Spleen (tissue), 11 donors: Measurements from ENCODE around the gene ATF3. TPM values are rescaled to one million over a fixed set of nuclear protein-coding genes. Genes with fewer than 3 reads are reported as not detected.

Source experiments
- DNase-seq: peaks from one replicate; pipeline ENCODE4 v3.0.0-alpha.2; 2020
- H3K27ac ChIP-seq, 8 donors: fragments of 200-600 bp; sonication (generic) in 7 of 8; 1 replicate in 4 of 8; 2 replicates in 4 of 8; pipeline versions ENCODE4 v1.5.0 to v1.8.0; 2016 to 2021; ENCODE audit warnings: inconsistent platforms in 4 of 8, mild to moderate bottlenecking in 4 of 8, moderate library complexity in 1 of 8
- H3K27me3 ChIP-seq, 7 donors: fragments of 200-600 bp; sonication (generic) in 6 of 7; replicated peaks in 1 of 7; 1 replicate in 4 of 7; 2 replicates in 3 of 7; pipeline versions ENCODE4 v1.5.0 to v1.8.0; 2016 to 2021; ENCODE audit warnings: inconsistent platforms in 3 of 7, mild to moderate bottlenecking in 1 of 7
- H3K36me3 ChIP-seq, 6 donors: fragments of 200-600 bp; sonication (generic) in 5 of 6; 1 replicate in 4 of 6; 2 replicates in 2 of 6; pipeline versions ENCODE4 v1.5.0 to v1.8.0; 2016 to 2021; ENCODE audit warnings: inconsistent platforms in 2 of 6
- H3K4me1 ChIP-seq, 6 donors: fragments of 200-600 bp; sonication (generic) in 5 of 6; 1 replicate in 3 of 6; 2 replicates in 3 of 6; pipeline versions ENCODE4 v1.5.0 to v1.8.0; 2016 to 2021; ENCODE audit warnings: inconsistent platforms in 3 of 6
- H3K4me3 ChIP-seq, 8 donors: fragments of 200-600 bp; sonication (generic) in 7 of 8; 1 replicate in 4 of 8; 2 replicates in 4 of 8; pipeline versions ENCODE4 v1.5.0 to v1.8.0; 2016 to 2021; ENCODE audit warnings: inconsistent platforms in 4 of 8, mild to moderate bottlenecking in 4 of 8, moderate library complexity in 2 of 8
- H3K9me3 ChIP-seq, 8 donors: fragments of 200-600 bp; sonication (generic) in 7 of 8; 1 replicate in 4 of 8; 2 replicates in 4 of 8; pipeline versions ENCODE4 v1.5.0 to v1.8.0; 2016 to 2021; ENCODE audit warnings: inconsistent platforms in 4 of 8
- POLR2A ChIP-seq, 3 donors: fragments of 450-650 bp; IDR thresholded peaks; one replicate each; pipeline ENCODE4 v1.5.1; 2017; ENCODE audit warnings: antibody characterized with exemption in 3 of 3, mild to moderate bottlenecking in 1 of 3
- POLR2AphosphoS5 ChIP-seq, 3 donors: sonication (generic); formaldehyde crosslinking; IDR thresholded peaks; one replicate each; pipeline ENCODE4 v1.5.1; 2017; ENCODE audit warnings: antibody characterized with exemption in 3 of 3
- WGBS, 5 donors: extraction: QIAGEN DNeasy Blood & Tissue Kit in 3 of 5; methylation state at CpG; one replicate each; pipeline versions ENCODE4 v1.1.5 to v1.1.7; 2013 to 2018; 5-methylcytosine and 5-hydroxymethylcytosine counted together
- intact Hi-C: fragments of 100-400 bp; cut with DNase I; formaldehyde crosslinking; loops from one replicate; pipeline ENCODE4 v1.15.0; 2023; ENCODE audit warnings: low total_unique reads
- polyA plus RNA-seq, 3 donors: library from polyadenylated mRNA; stranded (reverse); fragments of 200-250 nt; gene quantifications; one replicate each; pipeline ENCODE4 v1.2.1, GENCODE V29; 2013
- total RNA-seq, 7 donors: library from RNA; depleted of rRNA in 3 of 7; stranded (reverse); fragments of >200 nt in 3 of 7; fragmentation: NEBNext Ultra II Directional in 4 of 7; extraction: Animal tissue kit (Norgen Biotek cat#: 25700) in 4 of 7; gene quantifications; one replicate each; pipeline versions ENCODE4 v1.1.0 to v1.2.1, GENCODE V29; 2016 to 2021
- TF ChIP-seq, protein P1 (sequence below), 11 experiments: fragments of 200-600 bp in 7 of 11; fragments of 450-650 bp in 4 of 11; sonication (generic) in 4 of 11; IDR thresholded peaks in 8 of 11; conservative IDR thresholded peaks in 3 of 11; 1 replicate in 7 of 11; 2 replicates in 4 of 11; pipeline versions ENCODE4 v1.4.0 to v1.8.0; 2016 to 2021; ENCODE audit warnings: antibody characterized with exemption in 11 of 11, inconsistent platforms in 4 of 11, mild to moderate bottlenecking in 1 of 11
- donor health status: healthy with polysubstance abuse.
- donor health status: DM: no; HTN: no; CAD: no; lungs with moderate emphysema.
- donor health status: DM: no; HTN: no; CAD: no.
- donor health status: Bipolar disorder and iron deficiency.
- donor health status: healthy.
- donor health status: DM: no; HTN: no; CAD: no.
- donor health status: DM: yes; HTN: yes; CAD: no.

Gene ATF3
- total and polyA plus RNA-seq, 10 donors, result 1.4 to 31.8 (median 7.4) TPM

DNA sequence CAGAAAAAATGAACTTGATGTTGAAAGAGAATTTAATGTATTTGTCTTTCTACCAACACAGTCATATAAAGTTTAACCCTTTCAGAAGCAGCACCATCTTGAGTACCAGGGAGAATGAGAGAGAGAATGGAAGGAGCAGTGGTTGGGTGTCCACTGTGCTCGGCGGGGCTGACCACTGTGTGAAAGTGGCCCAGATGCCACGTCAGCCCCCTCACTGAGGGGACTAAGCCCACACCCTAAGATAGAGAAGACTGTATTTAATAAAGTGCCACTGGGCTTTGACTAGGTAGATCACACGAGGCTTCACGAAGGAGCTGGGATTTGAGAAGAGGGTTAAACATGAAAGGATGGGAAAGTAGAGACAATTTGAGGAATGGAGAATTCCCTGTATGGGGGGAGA lies 59.9 kb downstream of the ATF3 start:
- H3K27me3 ChIP-seq, result no peaks in the 10 kb centered on the region
- intact Hi-C loops, result loop anchor here (10.0 kb wide), 2 partner anchors 116 to 326 kb away; no protein-coding TSS in a partner anchor
- H3K27ac ChIP-seq, result peak overlapping the region; percentile 16 to 81 (median 78)
- H3K9me3 ChIP-seq, result no peaks in the 10 kb centered on the region
- 88 to 94% (median 91%) methylated on average over 5 of the region's 5 CpGs for WGBS, 5 donors
- H3K4me1 ChIP-seq, result peaks cover 30 to 79% (median 62%) of the 10 kb centered on the region in 6 donors
- H3K4me3 ChIP-seq, result no peak overlapping the region
- no peaks in the 10 kb centered on the region for H3K36me3 ChIP-seq
- no peak for DNase-seq
- TF ChIP-seq, protein P1, sequence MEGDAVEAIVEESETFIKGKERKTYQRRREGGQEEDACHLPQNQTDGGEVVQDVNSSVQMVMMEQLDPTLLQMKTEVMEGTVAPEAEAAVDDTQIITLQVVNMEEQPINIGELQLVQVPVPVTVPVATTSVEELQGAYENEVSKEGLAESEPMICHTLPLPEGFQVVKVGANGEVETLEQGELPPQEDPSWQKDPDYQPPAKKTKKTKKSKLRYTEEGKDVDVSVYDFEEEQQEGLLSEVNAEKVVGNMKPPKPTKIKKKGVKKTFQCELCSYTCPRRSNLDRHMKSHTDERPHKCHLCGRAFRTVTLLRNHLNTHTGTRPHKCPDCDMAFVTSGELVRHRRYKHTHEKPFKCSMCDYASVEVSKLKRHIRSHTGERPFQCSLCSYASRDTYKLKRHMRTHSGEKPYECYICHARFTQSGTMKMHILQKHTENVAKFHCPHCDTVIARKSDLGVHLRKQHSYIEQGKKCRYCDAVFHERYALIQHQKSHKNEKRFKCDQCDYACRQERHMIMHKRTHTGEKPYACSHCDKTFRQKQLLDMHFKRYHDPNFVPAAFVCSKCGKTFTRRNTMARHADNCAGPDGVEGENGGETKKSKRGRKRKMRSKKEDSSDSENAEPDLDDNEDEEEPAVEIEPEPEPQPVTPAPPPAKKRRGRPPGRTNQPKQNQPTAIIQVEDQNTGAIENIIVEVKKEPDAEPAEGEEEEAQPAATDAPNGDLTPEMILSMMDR (IDR thresholded peaks at IDR 0.05 in 8 of 11, conservative IDR thresholded peaks at IDR 0.05 in 3 of 11), result no peak
- TF ChIP-seq POLR2AphosphoS5 (IDR thresholded peaks at IDR 0.05) (no peak), POLR2A (IDR thresholded peaks at IDR 0.05) (no peak)

DNA sequence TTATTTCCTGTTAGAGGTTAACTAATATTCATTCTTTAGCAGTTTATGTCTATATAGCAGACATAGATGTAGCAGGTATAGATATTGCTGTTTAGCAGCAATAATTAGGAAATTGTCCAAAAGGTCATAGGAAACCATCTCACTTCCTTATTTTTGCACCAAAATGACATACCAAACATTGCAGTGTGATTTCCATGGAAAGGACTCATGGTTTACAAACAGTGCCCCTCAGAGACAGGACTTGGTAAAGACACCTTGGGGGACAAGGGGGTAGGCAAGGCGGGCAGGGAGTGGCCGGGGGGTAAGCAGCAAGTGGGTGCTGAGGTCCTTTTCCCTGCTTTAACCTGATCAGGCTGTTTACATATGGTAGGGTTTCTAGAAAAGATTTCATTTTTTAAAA lies 60.5 kb downstream of the ATF3 start:
- no peak for DNase-seq
- H3K27ac ChIP-seq, result peak overlapping the region in 7 of 8 donors; percentile 71 to 81 (median 79)
- peaks cover 30 to 79% (median 62%) of the 10 kb centered on the region in 6 donors for H3K4me1 ChIP-seq
- no peaks in the 10 kb centered on the region for H3K27me3 ChIP-seq
- TF ChIP-seq, protein P1 (IDR thresholded peaks at IDR 0.05 in 8 of 11, conservative IDR thresholded peaks at IDR 0.05 in 3 of 11), result peak in 5 of 11 experiments; percentile 6 to 25 (median 19)
- TF ChIP-seq POLR2AphosphoS5 (IDR thresholded peaks at IDR 0.05), result no peak
- no peaks in the 10 kb centered on the region for H3K36me3 ChIP-seq
- intact Hi-C loops, result loop anchor here (10.0 kb wide), 2 partner anchors 116 to 326 kb away; no protein-coding TSS in a partner anchor
- H3K9me3 ChIP-seq, result no peaks in the 10 kb centered on the region
- H3K4me3 ChIP-seq, result no peak overlapping the region
- WGBS, 5 donors, result 78 to 89% (median 87%) methylated on average over 2 of the region's 2 CpGs

DNA sequence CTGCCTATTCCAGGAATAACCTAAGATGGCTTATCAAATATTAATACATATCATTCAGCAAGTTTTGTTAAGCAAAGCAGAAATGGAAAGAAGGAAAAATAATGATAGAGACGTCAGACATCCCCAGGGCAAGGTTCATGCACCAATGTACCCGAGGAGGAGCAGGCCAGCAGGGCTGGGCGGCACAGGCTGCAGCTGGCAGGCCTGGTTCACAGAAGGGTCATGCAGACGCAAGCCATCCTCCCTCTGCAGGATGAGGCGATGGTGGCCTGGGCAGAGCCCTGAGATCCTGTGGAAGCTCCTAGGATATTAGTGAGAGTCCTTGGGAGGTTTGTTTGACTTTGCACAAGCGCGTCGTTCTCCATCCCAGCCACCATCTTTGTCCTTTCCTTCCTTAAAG lies 61.0 kb downstream of the ATF3 start:
- TF ChIP-seq POLR2AphosphoS5 (IDR thresholded peaks at IDR 0.05) (peak; percentile 49 to 66 (median 61)), POLR2A (IDR thresholded peaks at IDR 0.05) (no peak)
- TF ChIP-seq, protein P1 (IDR thresholded peaks at IDR 0.05 in 8 of 11, conservative IDR thresholded peaks at IDR 0.05 in 3 of 11), result no peak
- Histone ChIP-seq H3K27ac (peak overlapping the region in 5 of 8 donors; percentile 74 to 81 (median 80)), H3K36me3 (no peaks in the 10 kb centered on the region), H3K27me3 (no peaks in the 10 kb centered on the region), H3K4me3 (no peak overlapping the region), H3K9me3 (no peaks in the 10 kb centered on the region), H3K4me1 (peaks cover 30 to 75% (median 61%) of the 10 kb centered on the region in 6 donors)
- intact Hi-C loops, result loop anchor here (10.0 kb wide), 2 partner anchors 115 to 325 kb away; no protein-coding TSS in a partner anchor
- DNase-seq, result no peak
- 84 to 90% (median 88%) methylated on average over 8 of the region's 8 CpGs for WGBS, 5 donors

DNA sequence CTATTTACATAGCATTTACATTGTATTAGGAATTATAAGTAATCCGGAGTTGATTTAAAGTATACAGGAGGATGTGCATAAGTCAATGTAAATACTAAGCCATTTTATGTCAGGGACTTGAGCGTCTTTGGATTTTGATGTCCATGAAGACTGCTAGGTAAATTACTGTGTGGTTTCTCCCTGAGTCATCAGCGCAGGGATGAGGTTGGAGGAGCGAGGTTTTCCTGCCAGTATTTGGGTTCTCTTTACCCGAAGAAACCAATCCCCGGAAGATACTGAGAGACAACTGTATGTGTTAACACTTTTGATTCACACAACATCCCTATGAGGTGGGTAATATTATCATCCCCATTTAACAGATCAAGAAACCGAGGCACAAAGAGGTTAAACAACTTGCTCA lies 61.7 kb downstream of the ATF3 start:
- H3K36me3 ChIP-seq, result no peaks in the 10 kb centered on the region
- DNase-seq, result no peak
- H3K27ac ChIP-seq, result peak overlapping the region in 4 of 8 donors; percentile 58 to 81 (median 68)
- H3K4me3 ChIP-seq, result no peak overlapping the region
- TF ChIP-seq POLR2AphosphoS5 (IDR thresholded peaks at IDR 0.05) (no peak), POLR2A (IDR thresholded peaks at IDR 0.05) (no peak)
- TF ChIP-seq, protein P1 (IDR thresholded peaks at IDR 0.05 in 8 of 11, conservative IDR thresholded peaks at IDR 0.05 in 3 of 11), result no peak
- WGBS, 5 donors, result 82 to 94% (median 91%) methylated on average over 7 of the region's 7 CpGs
- H3K27me3 ChIP-seq, result no peaks in the 10 kb centered on the region
- intact Hi-C loops, result no loop called here
- H3K9me3 ChIP-seq, result no peaks in the 10 kb centered on the region
- peaks cover 30 to 68% (median 55%) of the 10 kb centered on the region in 6 donors for H3K4me1 ChIP-seq

Other genes with a start within 250 kb of the ATF3 start
- gene PACC1, start 193.9 kb upstream of the ATF3 start, total RNA-seq, result 10 to 100 TPM in 4 of 7 donors, 1 to 10 TPM in 3; 8.1 to 12.8 (median 10.7) TPM
- 1 to 10 TPM; 6.5 to 8.2 (median 6.8) TPM for gene PACC1, start 193.9 kb upstream of the ATF3 start, polyA plus RNA-seq
- gene NENF, start 175.8 kb upstream of the ATF3 start, total RNA-seq, result 10 to 100 TPM; 23.2 to 43.9 (median 31.6) TPM
- gene NENF, start 175.8 kb upstream of the ATF3 start, polyA plus RNA-seq, result 10 to 100 TPM; 49.9 to 59.4 (median 56.5) TPM
- gene BATF3, start 91.1 kb downstream of the ATF3 start, total RNA-seq, result 10 to 100 TPM; 10.8 to 34.0 (median 14.1) TPM
- 10 to 100 TPM; 11.3 to 23.3 (median 12.3) TPM for gene BATF3, start 91.1 kb downstream of the ATF3 start, polyA plus RNA-seq
- 10 to 100 TPM; 30.6 to 92.3 (median 41.8) TPM for gene NSL1, start 183.0 kb downstream of the ATF3 start, total RNA-seq
- gene NSL1, start 183.0 kb downstream of the ATF3 start, polyA plus RNA-seq, result 10 to 100 TPM; 16.4 to 33.6 (median 22.1) TPM
- 10 to 100 TPM; 13.5 to 28.3 (median 22.7) TPM for gene TATDN3, start 183.1 kb downstream of the ATF3 start, total RNA-seq
- gene TATDN3, start 183.1 kb downstream of the ATF3 start, polyA plus RNA-seq, result 10 to 100 TPM; 13.5 to 16.9 (median 15.0) TPM
- under 1 TPM in 1 of 7 donors, not detected in 6; 0.83 TPM for gene SPATA45, start 238.9 kb downstream of the ATF3 start, total RNA-seq
- under 1 TPM in 1 of 3 donors, not detected in 2; 0.38 TPM for gene SPATA45, start 238.9 kb downstream of the ATF3 start, polyA plus RNA-seq
- 10 to 100 TPM in 1 of 7 donors, 1 to 10 TPM in 6; 7.3 to 10.7 (median 9.0) TPM for gene FLVCR1, start 249.5 kb downstream of the ATF3 start, total RNA-seq
- 1 to 10 TPM; 3.6 to 4.8 (median 4.0) TPM for gene FLVCR1, start 249.5 kb downstream of the ATF3 start, polyA plus RNA-seq